Suppressor macrophage (primary cell): ENCODE measurements around the gene FKBP10.
A peak's percentile ranks its signal among the peaks of the same experiment; 100 is the strongest.

ENCODE experiments used
- DNase-seq, 4 experiments: peaks; one replicate each; pipeline ENCODE4 v3.0.0-alpha.2; 2020 to 2022

Gene FKBP10

GRCh38 chr17:41784207-41784744, 28.5 kb upstream of the FKBP10 start:
- DNase-seq, result peak; percentile 52 to 76 (median 74)

GRCh38 chr17:41785091-41785858, 27.5 kb upstream of the FKBP10 start:
- DNase-seq, result peak in 2 of 4 experiments; percentile 19 to 37

GRCh38 chr17:41785859-41786226, 27.0 kb upstream of the FKBP10 start:
- DNase-seq, result peak in 1 of 4 experiments; percentile 75

GRCh38 chr17:41786227-41787020, 26.4 kb upstream of the FKBP10 start, which contains the start of gene JUP:
TSS of gene JUP (minus strand) at chr17:41786711. CDS start at chr17:41771854, 14,857 bp downstream.
- peak; percentile 95 to 99 (median 98) for DNase-seq

GRCh38 chr17:41787021-41787418, 25.8 kb upstream of the FKBP10 start:
- no peak for DNase-seq

- peak in 1 of 4 experiments; percentile 42 for DNase-seq
Measured at GRCh38 chr17:41792845-41793783, 19.7 kb upstream of the FKBP10 start.

- no peak for DNase-seq
Measured at GRCh38 chr17:41793784-41794539, 18.8 kb upstream of the FKBP10 start.

GRCh38 chr17:41794540-41794975, 18.2 kb upstream of the FKBP10 start:
- no peak for DNase-seq

- peak; percentile 41 to 66 (median 62) for DNase-seq
Measured at GRCh38 chr17:41796121-41796895, 16.5 kb upstream of the FKBP10 start.

GRCh38 chr17:41797377-41797776, 15.4 kb upstream of the FKBP10 start:
- no peak for DNase-seq

- DNase-seq, result no peak
Measured at GRCh38 chr17:41799366-41799765, 13.4 kb upstream of the FKBP10 start.

GRCh38 chr17:41800601-41801373, 12.0 kb upstream of the FKBP10 start:
- DNase-seq, result no peak

GRCh38 chr17:41801374-41802271, 11.2 kb upstream of the FKBP10 start:
- peak; percentile 75 to 90 (median 86) for DNase-seq

- DNase-seq, result peak; percentile 60 to 79 (median 76)
Measured at GRCh38 chr17:41803049-41804020, 9.5 kb upstream of the FKBP10 start.

GRCh38 chr17:41806685-41807445, 5.9 kb upstream of the FKBP10 start:
- no peak for DNase-seq
